PFSK-1 (cell line): ENCODE results near the gene RAPGEF3.

ENCODE experiments used
- SIN3A ChIP-seq: IDR thresholded peaks from 2 replicates; pipeline ENCODE4 v1.6.1; 2012; ENCODE audit warnings: mild to moderate bottlenecking, low read length, moderate library complexity, borderline replicate concordance; ENCODE audit not compliant: insufficient read depth
- TAF1 ChIP-seq: IDR thresholded peaks from 2 replicates; pipeline ENCODE4 v1.6.1; 2012; ENCODE audit warnings: low read length, control low read depth, borderline replicate concordance; ENCODE audit not compliant: insufficient read depth

- TF ChIP-seq TAF1: no peak
- TF ChIP-seq SIN3A: no peak
Observed at GRCh38 chr12:47779943-47780504, 21.3 kb upstream of the RAPGEF3 start.
